ENCODE measurements around the gene KPNA6.
A peak's percentile ranks its signal among the peaks of the same experiment; 100 is the strongest.
"Not testable (repeated sequence)": the region's sequence is repeated elsewhere in the genome, so short reads cannot be mapped to it uniquely, and the experiment has no call there.

Gene KPNA6

DNA sequence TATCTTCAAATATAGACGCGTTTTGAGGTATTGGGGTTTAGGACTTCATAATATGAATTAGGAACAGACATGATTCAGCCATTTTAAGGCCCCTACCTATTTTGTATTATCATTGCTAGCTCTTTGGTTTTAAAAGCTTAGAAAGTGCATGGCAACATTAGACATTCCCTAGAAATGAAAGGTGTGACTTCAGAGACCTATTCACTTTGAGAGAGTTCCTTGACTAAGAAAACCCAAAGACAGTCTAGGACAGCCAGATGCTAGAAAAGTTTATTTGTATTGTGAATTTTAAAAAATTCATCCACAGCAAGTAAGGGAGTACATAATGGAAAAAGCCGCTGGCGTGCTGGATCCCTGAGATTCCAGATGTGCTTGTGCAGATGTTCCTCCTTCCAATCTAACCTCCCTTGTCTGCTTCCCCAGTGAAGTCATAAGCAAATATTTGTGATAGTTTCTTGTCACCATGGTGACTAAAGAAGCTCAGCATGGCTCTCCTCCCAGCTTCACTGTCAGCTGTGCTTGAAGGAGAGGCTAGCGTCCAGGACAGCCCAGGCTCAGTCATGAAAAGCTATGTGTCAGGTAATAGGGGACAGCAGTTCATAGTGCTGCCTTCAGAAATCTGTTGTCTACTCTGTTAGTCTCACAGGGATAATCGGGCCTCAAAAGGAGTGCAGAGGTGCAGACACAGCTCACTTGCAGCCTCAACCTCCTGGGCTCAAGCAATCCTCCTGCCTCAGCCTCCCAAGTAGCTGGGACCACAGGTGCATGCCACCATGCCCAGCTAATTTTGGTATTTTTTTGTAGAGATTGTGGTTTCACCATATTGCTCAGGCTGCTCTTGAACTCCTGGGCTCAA is 34.8 kb downstream of the KPNA6 start:
- peak; percentile 55 for DNase-seq (ENCODE audit: low spot score)

DNA sequence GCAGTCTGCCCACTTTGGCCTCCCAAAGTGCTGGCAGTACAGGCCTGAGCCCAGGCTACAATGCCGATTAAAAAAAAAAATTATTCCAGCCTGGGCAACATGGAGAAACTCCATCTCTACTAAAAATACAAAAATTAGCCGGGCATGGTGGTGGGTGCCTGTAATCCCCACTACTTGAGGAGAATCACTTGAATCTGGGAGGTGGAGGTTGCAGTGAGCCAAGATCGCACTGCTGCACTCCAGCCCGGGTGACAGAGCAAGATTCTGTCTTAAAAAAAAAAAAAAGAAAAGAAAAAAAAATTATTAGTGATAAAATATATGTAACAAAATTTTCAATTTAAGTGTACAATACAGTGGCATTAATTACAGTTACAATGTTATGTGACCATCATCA is 35.4 kb downstream of the KPNA6 start:
- not testable (repeated sequence) for DNase-seq (ENCODE audit: low spot score)

DNA sequence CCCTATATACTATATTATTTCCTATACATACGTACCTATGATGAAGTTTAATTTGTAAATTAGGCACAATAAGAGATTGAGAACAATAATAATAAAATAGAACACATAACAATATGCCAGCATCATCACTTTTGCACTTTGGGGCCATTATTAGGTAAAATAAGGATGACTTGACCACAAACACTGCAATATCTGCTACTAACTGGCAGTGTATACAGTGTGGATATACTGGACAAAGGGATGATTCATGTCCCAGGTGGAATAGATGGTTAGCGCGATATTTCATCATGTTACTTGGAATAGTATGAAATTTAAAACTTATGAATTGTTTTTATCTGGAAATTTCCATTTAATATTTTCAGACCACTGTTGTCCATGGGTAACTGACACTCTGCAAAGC is 36.2 kb downstream of the KPNA6 start:
- no peak for DNase-seq (ENCODE audit: low spot score)

DNA sequence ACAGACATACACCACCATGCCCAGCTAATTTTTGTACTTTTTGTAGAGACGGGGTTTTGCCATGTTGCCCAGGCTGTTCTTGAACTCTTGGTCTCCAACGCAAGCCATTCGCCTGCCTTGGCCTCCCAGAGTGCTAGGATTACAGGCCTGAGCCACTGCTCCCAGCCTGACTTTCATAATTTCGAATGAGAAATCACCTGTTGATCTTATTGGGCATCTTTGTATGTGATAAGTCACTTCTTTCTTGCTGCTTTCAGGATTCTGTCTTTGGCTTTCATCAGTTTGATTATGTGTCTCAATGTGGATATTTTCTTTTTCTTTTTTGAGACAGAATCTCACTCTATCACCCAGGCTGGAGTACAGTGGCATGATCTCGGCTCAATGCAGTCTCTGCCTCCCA is 39.9 kb downstream of the KPNA6 start:
- DNase-seq (ENCODE audit: low spot score): not testable (repeated sequence)

DNA sequence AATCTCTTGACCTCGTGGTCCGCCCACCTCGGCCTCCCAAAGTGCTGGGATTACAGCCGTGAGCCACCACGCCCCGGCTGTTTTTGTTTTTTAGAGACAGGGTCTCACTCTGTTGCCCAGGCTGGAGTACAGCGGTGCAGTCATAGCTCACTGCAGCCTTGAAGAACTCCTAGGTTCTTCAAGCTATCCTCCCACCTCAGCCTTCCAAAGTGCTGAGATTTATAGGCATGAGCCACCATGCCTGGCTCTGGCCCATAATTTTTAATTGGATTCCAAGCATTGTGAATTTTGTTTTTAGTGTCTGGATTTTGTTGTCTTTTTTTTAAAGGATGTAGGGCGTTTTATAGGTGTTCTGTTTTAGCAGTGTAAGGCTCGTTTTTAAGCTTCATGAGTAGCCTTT is 43.0 kb downstream of the KPNA6 start:
- no peak for DNase-seq (ENCODE audit: low spot score)

DNA sequence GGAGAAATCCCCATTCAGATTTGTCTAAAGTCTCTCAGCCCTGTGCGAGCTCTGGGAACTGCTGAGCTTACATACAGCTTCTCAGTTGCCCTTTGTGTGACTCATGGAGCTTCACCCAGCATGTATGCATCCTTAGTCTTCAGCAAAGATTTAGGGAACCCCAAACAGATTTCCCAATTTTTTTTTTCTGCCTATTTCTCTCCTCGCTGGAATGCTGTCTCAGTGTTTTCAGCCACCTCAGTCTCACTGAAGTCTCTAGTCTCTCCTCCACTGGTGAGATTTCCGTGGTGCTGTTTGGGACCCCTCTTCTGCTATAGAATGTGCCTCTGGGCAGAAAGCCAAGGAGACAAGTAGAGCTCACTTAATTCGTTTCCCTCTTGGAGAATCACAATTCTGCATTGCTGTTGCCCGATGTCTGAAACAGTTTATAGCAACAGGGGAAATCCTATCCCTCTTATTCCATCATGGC is 43.5 kb downstream of the KPNA6 start:
- no peak for DNase-seq (ENCODE audit: low spot score)

DNA sequence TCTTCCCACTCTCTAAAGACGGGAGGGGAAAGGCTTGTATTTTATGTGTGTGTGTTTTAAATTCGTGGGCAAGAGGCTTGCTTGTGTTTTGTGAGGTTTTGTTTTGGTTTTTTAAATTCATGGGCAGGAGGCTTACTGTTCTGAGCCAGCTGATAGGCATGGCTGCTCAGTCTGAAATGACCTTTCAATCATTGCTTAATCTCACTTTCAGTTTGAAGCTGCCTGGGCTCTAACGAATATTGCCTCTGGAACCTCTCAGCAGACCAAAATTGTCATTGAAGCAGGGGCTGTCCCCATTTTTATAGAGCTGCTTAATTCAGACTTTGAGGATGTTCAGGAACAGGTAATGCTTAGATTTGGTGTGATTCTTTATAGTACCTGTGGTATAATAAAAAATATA is 51.3 kb downstream of the KPNA6 start:
- no peak for DNase-seq (ENCODE audit: low spot score)

DNA sequence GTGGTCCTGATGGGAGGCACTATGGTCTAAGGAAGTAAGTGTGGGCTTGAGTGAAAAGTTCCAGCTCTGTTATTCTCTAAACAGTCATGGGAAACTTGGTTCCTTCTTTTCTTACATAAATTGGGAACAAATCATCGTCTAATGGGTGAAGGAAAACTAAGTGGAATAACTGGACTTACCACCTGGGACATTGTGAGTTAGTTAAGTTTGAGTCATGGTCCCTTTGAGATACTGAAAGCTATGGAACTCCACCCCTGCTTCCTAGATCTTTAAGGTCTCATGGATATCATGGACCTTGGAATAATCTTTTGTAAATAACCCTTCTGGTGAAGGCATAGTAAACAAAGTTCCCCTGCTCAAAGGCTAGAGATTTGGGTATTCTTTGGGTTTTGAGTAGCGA is 55.5 kb downstream of the KPNA6 start:
- DNase-seq (ENCODE audit: low spot score): no peak

DNA sequence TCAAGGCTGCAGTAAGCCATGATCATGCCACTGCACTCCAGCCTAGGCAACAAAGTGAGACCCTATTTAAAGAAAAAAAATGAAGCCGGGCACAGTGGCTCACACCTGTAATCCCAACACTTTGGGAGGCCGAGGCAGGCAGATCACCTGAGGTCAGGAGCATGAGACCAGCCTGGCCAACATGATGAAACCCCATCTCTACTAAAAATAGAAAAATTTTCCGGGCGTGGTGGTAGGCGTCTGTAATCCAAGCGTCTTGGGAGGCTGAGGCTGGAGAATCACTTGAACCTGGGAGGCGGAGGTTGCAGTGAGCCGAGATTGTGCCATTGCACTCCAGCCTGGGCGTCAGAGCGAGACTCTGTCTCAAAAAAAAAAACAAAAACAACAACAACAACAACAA is 57.8 kb downstream of the KPNA6 start:
- not testable (repeated sequence) for DNase-seq (ENCODE audit: low spot score)

DNA sequence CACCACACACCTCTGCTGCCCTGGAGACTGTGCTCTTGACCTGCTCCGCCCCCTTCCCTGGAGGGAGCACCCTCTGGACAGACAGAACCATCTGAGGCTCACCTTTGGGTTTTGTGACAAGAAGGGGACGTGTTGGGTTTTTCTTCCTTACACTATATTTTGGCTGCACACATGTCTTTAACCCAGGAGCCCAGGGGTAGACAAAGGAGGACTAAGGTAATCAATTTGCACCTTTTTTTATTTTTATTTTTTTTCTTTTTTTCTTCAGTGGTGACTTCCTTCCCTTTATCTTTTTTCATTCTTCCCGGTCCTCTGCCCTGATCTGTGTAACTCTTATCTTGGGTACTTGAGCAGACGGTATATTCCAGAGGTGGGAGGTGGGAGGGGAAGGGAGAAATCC is 63.1 kb downstream of the KPNA6 start:
- DNase-seq (ENCODE audit: low spot score): no peak

DNA sequence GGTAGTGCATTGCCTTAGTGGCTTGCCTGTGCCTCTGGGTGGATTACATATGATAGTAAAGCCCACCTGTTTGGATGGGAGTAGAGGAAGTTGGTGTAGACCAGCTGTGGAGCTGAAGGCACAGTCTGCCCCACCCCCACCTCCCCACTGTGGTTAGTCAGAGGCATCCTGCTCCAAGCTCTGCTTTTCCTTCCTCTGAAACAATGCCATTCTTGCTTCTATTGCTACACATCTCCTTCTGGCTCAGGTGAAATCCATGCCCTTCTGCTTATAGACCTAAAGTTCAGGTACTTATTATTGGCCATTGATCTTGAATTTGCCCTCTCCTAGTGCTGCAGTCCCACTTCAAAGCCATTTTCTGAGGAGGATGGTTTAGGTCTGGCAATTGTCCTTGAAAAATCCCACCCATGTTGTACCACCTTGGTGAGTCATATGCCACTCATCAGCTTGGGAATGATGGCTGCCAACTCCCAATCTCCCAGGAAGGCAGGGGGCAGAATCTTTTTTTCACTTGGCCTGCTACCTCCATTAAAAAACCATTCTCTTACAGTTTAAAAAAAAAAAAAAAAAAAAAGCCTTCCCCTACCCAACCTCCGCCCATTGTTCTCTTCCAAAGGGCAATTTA is 64.9 kb downstream of the KPNA6 start:
- no peak for DNase-seq (ENCODE audit: low spot score)

DNA sequence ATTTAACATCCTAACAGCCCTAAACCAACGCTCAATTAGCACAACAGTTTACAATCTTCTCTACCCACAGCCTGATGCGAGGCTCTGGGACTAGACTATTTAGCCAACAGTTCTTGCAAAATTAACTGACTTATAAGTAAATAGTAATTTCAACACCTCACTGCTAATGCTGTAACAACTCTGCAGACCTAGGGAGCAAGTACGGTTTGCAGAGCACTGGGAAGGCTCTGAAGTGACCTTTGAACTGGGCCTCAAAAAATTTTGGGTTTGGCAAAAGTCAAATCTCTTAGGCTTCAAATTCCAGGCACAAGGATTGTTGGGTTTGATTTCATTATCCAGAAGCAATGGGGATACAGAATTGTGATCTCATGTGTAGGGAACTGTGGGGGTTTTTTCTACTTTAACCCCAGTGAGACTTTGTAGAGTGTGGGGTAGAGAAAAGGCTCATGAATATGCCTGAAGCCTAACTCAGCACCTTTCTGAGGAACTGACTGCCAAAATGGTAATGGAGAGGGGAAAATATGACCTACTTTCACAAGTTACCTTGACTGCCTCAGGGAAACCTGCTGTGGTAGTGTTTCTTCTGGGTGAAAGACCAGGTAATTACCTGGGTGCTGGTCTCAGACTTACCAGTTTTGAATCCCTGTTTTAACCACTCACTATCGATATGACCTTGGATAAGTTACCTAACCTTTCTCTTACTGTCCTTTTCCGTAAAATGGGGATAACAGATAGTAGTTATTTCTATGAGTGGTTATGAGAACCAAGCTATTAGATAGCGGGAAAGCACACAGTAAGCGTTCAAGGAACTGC is 70.7 kb downstream of the KPNA6 start:
- peak; percentile 61 for DNase-seq (ENCODE audit: low spot score)

DNA sequence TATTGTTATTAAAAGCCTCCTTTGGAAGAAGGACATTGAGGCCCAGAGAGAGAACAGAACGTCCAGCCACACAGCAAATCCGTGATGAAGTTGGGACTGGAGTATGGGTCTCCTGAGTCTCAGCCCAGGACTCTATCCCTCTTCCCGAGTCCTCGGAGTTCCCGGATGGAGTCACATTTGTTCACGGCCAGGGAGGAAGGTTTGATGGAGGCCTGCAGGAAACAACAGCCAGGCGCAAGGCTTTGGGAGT is 71.3 kb downstream of the KPNA6 start:
- DNase-seq (ENCODE audit: low spot score): no peak

DNA sequence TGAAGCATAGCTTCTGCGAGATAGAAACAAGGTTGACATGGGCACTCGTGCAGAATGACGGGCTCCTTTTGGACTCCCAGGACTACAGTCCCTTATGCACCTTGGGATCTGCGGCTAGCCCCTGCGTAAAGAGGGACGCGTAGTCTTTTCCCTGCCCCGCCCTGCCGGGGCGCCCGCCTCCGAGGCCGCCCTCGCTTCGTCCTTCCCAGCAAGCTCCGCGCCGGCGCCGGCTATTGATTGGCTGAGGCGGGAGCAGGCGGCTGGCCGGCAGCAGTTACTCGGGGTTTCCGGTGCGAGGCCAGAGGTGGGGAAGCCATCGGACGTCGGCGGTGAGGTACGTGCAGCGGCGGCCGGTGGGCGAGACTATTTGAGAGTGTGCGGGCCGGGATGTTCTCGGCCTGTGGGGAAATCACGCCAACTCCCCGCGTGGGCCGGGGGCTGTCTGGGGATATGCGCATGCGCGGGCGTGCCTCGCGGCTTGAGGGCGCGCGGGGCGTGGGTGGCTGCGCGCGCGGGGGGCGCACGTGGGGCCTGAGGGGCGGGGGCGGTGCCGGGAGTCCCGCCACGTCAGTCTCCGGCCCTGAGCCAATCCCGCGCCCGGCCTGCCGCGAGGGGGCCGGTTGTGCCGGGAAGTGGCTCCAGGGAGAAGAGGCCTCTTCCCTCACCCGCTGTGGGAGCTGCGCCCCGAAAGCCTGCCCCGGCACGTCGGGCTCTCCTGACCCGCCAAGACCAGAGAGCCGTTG is 71.8 kb downstream of the KPNA6 start, which contains the start of gene TXLNA:
TXLNA (plus strand) TSS at position 233 of the 743 bp plus-strand sequence. CDS start 671 bp downstream, outside the sequence.
- DNase-seq (ENCODE audit: low spot score): peak; percentile 92

DNA sequence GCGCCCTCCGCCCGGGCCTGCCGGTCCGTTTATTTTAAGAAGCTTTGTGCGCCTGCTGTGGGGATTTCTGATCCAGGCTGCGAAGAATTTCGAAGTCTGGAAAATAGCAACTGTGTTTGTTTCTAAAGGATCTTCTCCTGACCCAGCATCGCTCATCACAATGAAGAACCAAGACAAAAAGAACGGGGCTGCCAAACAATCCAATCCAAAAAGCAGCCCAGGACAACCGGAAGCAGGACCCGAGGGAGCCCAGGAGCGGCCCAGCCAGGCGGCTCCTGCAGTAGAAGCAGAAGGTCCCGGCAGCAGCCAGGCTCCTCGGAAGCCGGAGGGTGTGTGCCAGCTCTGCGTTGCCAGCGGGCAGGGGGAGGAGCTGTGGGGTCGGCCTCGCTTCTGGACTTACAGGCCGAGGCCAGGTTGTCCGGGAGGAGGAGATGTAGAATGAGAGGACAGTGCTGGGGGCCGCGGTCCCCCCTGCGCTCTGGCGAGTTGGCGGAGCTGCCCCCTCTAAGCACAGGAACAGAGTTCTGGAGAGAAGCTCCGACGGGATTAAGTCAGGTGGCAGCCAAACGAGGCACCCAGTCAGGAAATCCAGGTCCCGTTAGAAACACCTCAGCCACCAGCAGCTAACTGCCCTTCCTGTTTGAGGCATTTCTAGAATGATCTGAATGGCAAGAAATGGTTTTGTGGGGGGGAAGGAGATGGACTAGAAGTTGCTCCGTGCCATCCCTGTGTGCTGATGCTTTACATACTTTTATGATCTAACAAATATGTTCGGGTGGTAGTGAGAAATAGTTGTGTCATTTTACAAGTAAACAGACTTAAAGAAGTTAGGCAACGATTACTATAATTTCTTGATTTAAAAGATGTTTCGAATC is 72.6 kb downstream of the KPNA6 start:
- DNase-seq (ENCODE audit: low spot score): peak; percentile 35

DNA sequence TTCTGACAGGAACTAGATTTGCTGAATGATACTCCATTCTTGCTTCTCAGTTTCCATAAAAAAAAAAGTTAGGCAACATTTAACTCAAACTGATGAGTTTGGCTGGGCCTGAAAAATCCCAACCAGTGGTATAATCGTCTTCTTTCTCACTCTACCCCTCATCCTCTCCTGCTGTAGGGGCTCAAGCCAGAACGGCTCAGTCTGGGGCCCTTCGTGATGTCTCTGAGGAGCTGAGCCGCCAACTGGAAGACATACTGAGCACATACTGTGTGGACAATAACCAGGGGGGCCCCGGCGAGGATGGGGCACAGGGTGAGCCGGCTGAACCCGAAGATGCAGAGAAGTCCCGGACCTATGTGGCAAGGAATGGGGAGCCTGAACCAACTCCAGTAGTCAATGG is 73.2 kb downstream of the KPNA6 start:
- DNase-seq (ENCODE audit: low spot score): no peak

DNA sequence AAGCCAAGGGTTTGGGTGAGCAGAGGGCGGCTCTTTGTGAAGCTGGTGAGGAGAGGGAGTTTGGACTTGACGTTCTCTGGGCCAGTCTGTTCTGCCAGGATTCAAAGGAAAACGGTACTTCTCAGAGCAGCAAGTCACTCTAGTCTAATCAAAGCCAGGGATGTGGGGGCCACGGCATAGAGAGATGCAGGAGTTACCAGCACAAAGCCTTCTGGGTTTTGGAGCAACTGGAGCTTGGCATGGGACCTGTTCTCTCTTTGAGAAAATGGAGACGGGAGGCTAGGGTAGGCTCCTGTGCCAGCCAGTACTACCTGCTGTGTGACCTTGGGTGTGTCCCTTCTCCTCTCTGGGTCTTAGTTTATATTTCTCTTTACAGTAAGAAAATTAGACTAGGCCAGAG is 73.7 kb downstream of the KPNA6 start:
- DNase-seq (ENCODE audit: low spot score): no peak

DNA sequence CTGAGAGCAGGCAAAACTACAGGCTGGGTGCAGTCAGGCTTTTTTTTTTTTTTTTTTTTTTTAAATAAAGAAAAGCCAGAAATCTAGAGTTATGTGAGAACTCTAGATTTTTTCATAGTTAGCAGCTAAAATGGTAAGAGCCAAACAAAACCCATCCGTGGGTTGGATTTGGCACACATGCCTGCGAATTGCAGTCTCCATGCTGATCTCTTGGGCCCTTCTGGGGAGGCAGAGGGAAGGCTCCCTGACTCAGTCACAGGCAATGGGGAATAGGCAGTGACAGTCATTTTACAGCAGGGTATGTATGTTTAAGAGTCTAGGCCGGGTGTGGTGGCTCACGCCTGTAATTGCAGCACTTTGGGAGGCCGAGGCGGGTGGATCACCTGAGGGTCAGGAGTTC is 74.2 kb downstream of the KPNA6 start:
- no peak for DNase-seq (ENCODE audit: low spot score)

DNA sequence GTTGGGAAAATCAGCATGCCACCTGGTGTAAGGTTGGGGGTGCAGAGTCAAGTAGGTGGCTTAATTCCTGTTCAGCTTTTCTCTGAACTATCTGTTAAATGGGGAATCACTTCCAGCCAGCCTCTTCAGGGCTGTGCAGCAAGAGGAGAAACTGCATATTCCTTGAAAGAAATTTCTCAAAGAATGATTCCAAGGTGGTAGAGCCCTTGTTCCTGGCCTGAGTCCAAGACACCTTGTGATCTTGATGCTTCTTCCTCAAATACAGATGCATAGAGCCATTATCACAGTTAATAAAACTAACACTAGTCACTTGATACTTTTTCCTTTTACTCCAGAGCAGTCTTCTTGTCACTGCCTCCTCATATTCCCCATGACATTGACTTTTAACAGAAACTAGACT is 76.8 kb downstream of the KPNA6 start:
- DNase-seq (ENCODE audit: low spot score): no peak

DNA sequence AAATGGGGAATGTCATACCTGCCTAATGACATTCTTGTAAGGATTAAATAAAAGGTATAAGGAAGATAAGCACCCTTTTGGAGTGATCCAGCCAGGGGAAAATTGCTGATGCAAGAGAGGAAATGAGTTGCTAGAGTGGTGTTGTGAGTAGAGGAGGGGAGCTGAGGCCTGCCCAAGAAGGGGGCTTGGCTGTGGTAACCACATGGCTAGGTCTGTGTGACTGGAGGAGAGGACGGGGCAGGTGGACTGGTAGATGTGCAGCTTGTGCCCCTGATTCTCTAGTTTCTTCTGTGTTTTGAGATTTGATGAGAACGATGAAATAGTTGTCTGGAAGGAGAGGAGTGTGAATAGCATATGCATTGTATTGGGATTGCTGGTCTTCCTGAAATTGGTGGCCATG is 78.2 kb downstream of the KPNA6 start:
- DNase-seq (ENCODE audit: low spot score): no peak

DNA sequence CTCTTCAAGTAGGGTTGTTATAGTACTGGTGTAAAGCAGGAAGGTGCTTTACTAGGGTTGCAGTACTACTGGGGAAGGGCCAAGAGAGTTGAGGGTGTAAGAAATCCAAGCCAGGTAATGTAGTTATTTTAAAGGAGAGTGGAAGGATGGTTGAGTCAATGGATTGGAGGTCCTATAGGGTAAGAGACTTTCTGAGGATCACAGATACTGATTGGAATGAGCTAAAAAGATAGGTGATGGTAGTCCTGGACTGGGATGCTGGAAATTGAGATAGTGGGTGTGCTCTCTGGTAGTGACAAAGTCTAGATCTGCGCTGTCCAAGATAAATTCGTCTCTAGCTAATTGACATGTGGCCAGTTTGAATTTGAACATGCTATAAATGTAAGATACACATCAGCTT is 78.6 kb downstream of the KPNA6 start:
- no peak for DNase-seq (ENCODE audit: low spot score)

Data from HuH-7.5 (cell line).